Stimulated activated CD4-positive, alpha-beta T cell treated with anti-CD3 and anti-CD28 coated beads, Interleukin-12 subunit alpha, Interleukin-12 subunit beta, amount 100 ng/mL, for 24 hours (primary cell): ENCODE measurements around the gene DCUN1D3.

Experiments used
- DNase-seq, 2 experiments: peaks; one replicate each; pipeline ENCODE4 v3.0.0-alpha.2; 2020; ENCODE audit warnings: low read depth in 2 of 2

DCUN1D3 gene

DNA sequence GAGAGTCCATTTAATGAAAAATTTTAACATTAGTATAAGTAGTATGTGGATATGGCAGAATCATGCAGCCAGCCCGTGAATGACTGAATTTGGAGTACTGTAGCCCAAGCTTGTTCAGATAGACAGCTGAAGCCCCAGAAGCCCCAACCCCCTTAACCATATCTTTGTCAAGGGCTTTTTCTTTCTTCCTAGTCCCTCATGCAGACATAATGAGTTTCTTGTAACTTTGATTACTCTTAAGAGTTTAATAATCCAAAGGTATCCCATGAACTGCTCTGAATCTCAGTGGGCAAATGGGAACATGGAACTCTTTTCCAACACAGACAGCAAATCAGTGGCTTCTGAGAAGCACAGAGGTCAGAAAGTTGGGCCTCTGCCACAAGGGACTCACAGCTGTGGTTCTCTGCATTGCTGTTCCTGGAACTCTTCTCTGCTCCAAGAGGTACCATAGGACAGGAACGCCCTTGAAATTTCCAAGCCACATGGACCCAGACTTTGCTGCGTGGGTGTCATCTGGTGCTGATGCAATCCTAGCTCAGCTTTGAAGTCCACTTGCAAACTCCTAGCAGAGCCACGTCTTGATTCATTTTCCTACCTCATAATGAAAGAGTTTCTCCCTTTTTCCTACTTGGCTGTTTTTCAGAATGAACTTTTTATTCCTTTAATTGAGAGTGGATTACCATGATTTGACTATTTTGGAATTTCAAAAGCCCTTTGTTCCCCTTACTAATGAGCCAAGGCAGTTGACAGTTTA is 18.5 kb upstream of the DCUN1D3 start:
- no peak for DNase-seq

DNA sequence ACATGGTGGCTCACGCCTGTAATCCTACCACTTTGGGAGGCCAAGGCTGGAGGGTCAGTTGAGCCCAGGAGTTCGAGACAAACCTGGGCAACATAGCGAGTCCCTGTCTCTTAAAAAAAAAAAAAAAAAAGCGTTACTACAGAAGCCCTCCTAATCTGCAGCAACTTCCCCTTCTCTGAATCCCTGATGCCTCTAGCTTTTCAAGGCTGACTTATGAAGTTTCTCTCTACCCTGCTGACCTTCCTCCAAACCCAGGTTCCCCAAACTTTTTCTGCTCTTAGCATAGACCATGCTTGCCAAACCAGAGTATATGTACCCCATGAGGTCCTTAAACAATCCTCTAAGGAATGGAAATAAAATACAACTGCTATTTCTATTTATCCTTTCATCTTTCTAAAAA is 16.8 kb upstream of the DCUN1D3 start:
- DNase-seq, result no peak

DNA sequence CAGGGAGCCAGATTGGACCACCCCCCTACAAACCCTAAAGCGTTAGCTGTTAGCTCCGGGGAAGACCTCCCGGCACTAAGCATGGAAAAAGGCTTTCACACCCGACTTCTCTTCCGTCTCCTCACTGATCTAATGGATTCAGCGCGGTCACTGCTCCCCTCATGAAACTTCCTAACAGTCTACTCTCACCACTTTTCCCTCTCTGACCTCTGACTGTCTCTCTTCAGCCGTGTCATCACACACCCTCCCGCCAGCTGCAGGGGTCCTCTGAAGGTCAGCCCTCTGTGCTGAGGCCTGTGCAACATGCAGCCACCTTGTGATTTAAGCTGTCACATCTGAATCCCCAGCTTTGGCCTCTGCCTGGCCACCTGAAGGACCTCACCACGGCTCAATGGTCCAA is 16.1 kb upstream of the DCUN1D3 start:
- DNase-seq, result no peak

DNA sequence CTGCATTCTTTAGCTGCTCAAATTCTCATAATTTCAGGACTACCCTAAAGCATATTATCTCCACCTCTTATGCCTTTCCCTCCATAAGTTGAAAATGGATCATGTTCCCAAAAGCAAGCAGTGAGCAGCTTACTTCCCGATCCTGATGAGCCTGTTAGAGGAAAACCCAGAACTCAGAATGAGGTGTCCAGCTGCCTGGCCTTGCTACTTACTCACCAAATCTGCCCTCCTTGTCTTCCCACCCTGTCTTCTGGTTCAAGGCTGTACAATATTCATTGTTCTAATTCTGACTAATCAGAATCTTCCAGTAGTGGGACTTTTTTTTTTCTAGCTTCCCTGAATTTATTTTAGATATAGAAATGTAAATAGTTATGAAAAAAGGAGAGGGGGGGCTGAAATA is 11.2 kb upstream of the DCUN1D3 start:
- DNase-seq, result no peak

DNA sequence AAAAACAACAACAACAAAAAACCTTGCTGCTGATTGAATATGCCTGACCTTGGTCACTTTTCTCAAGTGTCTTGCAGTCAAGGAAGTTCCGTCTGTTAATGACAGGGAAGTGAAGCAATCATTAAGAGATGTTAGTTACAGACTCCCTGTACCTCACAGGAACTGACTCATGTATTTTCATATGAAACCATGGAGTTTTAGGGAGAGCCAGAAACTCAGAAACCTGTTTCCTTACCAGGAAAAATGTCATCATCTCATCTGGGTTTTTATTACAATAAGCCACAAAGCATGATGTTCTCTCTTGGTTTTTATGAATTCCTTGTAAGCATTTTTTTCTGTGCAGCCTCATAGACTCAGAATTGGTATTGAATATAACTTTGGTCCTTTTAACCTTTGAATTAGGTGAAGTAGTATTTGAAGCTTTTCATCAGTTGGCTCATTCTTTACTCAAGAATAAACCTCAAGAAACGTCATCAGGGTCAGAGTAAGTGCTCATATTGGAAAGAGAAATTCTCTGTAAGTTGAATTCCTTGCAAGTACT is 10.7 kb upstream of the DCUN1D3 start:
- no peak for DNase-seq

DNA sequence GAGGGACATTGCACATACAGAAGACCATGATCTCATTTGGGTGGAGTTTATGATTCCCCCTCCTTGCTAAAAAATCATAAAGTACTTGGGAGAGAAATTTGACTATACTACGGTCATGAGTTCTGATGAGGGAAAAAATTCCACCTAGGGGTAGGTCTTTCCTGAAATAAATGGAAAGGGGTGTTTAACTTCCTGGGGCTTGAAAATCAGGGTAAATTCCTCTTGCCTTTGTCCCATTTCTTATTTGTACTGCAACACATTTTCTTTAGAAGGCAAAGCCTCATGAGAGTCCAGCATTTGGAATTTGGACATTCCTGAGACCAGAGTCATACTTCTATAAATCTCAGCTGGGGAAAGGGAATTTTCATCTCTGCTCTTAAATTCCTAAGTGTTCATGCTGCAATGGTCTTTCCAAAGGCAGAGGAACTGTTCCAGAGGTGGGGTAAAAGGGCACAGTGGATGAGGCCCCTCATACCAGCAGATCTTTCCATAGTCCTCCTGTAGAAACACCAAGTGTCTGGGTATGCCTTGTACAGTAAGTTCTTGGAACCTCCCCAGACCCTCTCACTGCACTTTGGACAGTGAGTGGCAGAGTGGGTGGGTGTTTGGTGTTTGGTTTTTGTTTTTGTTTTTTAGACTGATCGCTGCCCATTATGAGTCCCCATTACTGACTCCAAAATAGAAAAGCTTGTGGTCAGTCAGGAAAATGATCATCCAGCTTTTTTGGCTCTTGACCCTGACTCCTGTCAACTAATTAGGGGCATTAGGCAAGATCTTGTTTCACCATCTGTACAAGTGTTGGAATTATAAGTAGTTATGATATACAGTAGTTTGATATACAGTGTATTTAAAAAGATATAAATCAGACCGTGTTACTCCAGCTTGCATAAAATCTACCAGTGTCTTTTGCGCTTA is 6.4 kb upstream of the DCUN1D3 start:
- no peak for DNase-seq

DNA sequence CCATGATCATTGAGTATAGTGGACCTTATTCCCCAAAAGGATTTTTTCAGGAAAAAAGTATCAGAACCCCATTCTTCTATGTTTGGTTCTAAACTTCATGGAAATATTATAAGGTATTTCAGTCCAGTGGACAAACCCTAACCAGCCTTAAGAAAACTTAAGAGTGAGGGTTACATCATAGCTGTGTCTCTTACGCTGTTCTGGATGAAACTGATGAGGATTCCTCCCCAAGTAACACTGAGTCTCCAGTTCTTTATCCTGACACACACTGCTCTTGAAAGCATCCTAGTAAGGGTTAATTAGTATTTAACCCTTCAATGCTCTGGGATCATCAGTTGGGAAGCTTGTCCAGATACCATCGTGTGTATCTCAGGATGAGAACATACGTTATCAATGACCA is 5.4 kb upstream of the DCUN1D3 start:
- no peak for DNase-seq

DNA sequence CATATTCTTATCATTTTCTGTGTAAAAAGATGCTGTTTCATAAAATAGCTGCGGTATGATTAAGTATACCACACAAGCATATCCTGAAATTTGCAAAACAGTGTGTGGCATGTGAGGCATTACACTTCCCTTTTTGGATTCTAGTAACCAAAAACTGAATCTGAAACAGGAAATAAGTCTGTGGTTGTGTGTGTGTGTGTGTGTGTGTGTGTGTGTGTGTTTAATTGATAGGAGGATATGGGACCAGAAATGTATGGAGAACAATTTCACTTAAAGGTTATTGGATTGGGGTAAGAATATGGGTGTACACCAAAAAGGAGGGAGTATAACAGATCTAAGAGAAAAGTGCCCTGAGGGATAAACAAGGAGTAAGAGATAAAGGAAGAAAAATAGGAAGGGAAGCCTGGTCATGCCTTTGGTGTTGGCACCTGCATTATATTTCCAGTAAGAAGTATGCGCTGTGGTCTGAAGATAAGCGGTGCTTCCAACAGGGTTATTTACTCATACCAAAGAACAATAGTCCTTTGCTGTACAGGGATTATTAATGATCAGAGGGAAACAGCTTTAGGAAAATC is 4.4 kb upstream of the DCUN1D3 start:
- no peak for DNase-seq

DNA sequence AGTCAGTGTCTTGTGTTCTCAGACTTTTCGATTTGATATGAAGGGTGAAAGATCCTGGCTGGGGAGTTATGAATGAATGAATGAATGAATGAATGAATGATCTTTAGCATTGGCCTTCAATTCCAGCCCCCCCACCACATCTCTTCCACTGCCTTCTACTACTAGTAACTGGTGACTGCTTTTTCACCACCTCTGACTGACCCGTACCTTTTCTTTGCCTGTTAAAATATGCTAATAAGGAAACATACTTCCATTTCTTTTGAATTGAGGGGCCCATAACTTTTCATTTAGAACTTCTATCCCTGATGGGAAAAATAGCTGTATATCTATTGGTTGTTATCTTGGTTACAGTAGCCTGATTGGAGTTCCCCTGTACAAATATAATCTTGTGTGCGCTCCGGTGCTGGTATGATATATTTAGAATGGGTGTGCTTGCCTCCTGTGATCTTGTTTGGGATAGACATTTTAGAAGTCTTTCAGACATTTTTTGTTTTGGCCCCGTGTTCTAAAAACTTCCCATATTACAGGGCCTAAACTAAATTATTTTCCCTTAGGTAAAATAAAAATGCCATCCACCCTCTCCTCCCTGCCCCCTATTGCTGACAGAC is 3.8 kb upstream of the DCUN1D3 start:
- no peak for DNase-seq

DNA sequence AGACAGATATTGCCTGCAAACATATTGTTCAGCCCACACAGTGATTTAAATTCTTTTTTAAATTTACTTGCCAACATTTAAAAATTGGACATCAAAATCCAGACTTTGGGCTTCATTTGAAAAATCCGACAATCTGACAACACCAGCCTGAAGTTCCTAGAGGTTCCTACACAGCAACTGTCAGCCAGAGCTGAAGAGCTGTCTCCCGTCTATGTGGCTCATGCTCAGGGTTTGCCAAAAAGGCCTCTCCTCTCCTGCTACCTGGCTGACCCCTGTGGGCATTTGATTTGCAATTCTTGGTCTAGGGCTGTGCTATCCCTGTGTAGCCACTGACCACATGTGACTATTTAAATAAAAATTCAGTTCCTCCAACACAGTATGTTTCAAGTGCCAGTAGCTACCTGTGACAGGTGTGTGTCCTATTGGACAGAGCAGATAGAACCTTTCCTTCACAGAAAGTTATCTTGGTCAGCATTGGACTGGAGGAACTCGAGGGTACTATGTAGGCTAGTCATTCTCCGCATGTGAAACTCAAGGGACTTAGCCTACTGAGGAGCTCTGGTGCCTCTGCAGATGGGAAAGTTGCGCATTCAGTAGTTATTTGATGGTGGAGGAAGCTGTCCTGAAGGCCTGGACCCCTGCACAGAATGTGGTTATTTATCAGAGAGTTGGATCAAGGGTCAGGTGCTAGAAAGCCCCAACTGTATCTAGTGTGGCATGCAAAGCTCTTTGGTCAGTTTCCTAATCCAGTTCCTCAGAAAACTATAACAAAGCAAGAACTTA is 3.1 kb upstream of the DCUN1D3 start:
- DNase-seq, result no peak

DNA sequence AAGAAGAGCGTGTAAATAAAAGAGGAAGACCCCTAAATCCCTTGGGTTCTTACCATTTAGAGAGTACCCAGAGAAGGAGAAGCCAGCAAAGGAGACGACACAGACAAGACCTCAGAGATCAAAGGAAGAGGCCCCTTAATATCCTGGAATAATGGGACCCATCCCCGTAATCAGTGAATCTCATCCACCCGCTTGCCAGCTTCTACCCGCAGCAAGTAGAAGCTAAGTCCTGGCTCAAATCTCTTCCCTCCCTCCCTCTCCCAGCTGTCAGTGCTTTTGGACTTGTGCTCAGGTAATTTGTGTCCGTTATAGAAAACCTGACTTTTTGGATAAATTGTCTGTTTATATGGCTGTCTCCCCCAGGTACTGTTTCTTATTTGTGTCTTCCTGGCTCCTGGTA is 2.3 kb upstream of the DCUN1D3 start:
- DNase-seq, result no peak

DNA sequence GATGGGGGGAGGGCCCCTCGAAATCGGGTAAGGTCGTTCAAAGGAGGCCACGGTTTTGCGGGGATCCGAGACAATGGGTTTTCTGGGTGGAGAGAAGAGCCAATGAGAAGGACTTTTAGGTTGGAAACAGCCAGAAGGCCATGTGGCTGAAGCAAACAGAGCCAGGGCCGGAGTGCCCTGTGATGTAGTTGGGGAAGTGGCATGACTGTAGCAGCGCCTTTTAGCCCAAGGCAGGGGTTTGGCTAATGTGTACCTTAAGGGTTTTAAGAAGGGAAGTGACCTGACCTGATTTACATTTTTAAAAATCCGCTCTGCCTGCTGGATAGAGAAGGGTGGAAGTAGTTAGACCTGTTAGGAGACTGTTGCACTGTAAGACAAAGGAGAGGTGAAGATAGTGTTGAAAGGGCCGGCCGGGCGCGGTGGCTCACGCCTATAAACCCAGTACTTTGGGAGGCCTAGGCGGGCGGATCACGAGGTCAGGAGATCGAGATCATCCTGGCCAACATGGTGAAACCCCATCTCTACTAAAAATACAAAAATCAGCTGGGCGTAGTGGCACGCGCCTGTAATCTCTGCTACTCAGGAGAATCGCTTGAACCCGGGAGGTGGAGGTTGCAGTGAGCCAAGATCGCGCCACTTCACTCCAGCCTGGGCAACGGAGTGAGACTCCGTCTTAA is 1.4 kb upstream of the DCUN1D3 start:
- no peak for DNase-seq

DNA sequence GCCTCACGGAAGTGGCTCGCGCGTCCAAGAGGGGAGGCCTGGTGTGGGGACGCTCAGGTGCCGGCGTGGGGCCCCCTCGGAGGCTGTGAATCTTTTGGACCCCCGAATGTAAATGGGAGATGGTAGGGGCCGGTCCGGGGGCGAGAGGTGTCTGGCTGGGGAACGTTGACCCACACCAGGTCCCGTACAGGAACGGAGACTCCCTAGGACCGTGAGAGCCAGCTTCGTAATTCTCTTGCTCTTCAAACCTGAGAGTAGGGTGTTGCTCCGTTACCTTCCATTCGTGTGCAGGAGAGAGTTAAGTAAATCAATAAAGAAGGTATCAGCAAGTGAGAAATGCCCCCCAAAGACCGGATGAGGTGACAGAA is 894 bp upstream of the DCUN1D3 start:
- no peak for DNase-seq

DNA sequence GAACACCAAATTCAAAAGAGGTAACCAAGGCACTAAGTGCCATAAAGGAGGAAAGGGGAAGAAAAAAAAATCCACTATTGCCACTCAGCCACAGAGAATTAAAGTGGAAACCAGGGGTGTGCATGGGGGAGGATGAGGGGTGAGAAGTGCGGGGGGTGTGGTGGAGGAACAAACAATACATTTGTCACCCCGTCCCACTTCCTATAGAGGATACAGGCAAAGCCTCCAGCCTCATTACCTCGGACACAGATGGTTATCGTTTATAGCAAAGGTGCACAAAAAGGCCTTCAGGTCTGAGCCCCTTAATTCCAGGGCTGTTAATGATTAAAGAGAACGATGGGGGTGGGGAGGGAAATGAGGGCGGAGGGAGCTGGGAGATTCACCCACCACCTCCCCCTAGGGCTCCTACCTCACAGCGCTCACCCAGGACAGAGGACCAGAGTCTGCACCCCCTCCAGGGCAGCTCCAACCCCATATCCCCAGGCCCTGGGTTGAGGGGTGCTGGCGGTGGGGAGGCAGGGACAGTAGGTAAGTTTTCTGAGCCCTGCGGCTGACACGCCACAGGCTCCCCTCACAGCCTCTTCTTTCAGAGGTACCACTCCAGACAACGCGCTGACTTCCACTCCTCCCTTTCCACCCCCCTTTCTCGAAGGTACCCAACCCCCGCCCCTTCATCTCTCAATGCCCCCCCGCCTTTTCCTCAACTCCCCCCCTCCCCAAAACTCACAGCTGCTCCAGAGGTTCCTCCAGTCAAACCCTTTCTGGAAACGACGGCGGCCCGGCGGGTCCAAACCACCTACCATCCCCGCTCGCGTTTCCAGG is 470 bp downstream of the DCUN1D3 start:
- no peak for DNase-seq

DNA sequence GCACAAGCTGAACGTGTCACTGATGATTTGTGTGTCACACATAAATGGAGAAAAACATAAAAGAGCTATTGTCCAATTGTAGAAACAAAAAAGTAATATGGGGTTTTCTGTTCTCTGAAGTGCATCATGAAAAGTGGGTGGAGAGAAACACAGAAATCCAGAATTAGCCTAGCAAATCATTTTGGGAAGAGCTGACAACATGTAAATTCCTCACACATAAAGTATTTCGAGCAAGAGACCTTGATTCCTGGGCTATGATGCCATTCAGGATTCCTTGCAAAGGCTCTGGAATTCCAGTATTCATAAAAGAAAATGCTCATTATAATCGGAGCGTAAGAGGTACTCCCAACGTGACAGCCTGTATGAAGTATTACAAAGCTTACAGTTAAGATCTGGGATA is 1.1 kb downstream of the DCUN1D3 start:
- no peak for DNase-seq

DNA sequence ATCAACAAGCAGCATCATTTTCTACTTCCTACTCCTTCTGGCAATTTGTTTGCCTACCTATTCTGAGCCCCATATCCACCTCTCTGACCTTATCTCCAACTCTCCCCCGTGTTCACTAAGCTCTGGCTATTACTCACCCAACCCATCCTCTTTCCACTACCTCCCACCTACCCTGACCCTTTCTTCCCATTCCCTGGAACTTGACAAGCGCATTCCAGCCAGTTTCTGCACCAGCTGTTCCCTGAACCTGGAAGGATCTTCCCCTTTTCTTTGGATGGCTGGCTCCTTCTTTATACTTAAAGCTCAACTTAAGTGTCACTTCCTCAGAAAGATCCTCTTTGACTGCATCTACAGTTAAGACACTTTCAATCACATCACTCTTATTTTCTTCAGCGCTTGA is 2.2 kb downstream of the DCUN1D3 start:
- DNase-seq, result no peak

DNA sequence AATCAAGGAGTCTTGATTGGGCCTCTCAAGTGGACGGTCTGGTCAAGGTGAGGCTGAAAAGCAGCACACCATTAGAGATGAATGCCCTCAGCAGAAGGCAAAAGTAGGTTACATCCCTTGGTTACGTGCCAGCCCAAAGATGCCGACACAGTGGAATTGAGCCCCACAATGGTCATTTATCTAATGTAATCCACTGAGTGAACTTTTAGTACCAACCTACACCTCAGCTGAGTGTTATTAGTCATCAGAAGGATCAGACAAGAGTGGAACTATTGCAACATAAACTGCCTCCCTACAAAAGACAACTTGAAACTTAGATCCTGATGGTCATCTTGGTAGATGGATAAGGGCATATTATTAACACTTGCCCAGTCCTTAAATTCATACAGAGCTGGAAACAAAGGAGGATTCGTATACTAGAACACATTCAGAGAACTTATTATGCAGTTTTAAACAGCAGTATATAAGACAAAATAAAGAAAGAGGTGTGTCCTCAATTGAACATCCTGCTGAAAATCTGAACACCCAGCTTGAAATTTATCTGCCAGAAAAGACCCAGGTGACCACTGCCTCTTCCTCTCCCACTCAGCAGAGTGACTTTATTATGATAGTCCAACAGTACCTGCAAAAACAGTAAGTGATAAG is 2.8 kb downstream of the DCUN1D3 start:
- no peak for DNase-seq

DNA sequence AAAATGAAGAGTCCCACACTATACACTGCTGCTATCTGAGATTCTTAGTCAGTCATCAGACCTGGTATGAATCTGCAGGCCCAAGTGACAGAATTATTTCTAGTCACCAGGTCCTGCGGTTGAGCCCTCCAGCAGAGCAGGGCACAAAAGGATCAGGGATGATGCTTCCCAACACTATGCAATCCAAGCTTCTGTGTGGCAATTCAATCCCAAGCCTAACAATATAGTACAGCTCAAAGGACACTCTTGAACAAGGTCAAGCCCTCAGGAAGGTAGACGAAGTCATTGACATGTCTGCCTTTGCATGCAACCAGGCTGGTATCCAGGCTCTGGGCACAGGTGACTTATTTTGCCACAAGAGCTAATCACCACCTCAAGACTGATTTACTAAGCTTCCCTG is 5.8 kb downstream of the DCUN1D3 start:
- no peak for DNase-seq

DNA sequence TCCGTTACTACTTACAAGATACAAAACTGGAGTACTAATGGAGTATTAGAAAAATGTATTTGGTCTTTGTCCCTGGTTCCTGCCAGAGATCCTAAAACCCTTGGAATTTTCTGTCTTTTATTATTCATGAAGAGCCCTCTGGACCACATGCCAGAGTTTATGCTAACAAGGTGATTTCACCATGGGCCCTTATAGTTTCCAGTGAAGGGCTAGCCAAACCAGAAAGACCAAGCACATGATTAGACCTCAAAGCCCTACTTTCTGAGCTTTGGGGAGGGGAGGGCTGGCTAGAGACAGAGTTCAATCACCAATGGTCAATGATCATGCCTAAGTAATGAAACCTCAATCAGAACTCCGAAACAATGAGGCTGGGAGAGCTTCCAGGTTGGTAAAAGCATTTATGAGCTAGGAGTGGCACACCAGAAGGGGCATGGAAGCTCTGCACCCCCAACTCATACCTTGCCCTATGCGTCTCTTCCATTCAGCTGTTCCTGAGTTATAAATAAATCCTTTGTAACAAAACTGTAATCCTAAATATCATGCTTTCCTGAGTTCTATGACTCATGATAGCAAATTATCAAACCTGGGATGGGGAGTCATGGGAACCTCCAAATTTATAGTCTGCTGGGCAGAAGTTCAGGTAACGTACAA is 10.4 kb downstream of the DCUN1D3 start:
- DNase-seq, result no peak
